IPS DF 19.7 (cell line): ENCODE measurements around the gene NPR3.

ENCODE experiments used
- DNase-seq: peaks from one replicate; pipeline ENCODE4 v3.0.0-alpha.2; 2013; ENCODE audit warnings: low read depth, low spot score

Gene NPR3

DNA sequence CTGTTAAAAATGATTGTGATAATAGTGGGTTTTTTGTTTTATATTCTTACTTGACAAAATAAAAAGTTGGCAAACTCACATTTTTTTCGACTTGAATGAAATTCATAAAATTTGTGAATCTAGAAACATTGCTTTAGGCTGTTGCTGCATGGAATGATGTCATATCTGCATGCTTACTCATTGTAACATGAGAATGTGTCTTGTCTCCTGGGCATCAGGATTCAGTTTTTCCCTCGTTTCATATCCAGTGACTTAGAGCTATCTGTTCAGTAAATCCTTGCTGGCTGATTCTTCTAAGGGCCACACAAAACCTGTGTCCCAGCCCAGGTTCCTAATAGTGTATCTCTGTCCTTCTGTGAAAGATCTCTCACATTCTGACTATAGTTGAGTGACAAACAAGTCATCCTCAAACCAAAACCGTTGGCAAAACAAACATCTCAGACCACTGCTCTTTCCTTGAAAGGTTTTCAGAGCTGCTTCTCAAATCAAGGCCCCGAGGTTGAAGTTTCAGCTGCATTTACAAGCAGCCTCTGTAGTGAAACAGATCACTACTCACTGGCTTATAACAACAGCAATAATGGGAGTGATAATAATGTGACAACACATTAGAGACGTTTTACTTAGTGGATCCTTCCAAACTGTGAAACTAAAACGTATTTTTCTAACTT, 95.0 kb downstream of the NPR3 start:
- DNase-seq, result no peak

DNA sequence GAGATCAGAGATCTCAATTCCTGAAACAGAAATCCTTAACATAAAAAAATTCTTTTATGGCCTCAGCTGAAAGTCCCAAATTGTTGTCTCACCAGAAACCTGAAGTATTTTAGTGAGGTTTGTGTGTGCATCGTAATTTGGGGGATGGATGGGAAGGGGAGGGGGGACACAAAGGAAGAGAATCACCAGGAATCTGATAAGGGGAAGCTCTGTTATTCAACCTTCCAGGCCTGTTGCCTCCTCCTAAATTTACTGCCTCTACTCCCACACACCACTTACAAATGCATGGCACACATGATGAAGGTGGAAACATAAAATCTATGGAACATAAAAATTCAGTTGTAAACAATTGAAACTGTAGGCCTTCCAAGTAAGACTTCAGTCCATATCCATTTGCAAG, 97.7 kb downstream of the NPR3 start:
- DNase-seq, result no peak

DNA sequence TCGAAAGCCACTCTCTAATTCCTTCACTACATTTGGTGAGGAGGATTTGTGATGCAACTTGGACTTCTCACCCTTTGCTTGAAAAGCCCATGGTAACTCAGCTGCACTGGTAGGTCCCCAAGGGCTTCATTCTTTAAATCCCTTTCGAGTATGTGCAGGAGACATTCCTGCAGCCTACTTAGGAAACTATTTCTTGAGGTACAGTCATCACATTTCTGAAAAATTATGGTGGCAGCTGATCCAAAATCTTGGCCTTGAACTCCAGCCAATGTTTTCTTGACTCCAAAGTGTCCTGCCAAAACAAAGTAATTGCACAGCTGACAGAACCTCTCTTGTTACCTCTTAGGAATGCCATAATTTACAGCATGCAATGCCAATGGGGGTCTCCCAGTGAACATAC, 99.7 kb downstream of the NPR3 start:
- no peak for DNase-seq

DNA sequence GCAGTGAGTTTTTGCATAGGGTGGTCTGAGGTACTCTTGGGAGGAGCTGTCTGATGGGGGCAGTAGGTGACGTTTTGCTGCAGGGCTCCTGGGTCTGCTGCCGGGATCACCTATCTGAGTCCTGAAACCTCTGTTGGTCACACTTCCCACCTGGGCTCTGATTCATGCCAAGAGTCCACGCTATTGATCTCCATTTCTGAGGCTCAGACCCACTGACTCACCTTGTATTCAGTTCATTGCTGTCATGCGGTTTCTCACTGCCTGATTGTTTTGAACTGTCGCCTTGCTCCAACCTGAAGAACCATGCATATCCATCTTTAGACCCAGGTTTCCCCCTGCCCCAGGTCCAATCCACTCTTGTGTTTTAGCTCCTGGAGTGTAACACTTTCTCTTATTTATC, 101.3 kb downstream of the NPR3 start:
- no peak for DNase-seq

DNA sequence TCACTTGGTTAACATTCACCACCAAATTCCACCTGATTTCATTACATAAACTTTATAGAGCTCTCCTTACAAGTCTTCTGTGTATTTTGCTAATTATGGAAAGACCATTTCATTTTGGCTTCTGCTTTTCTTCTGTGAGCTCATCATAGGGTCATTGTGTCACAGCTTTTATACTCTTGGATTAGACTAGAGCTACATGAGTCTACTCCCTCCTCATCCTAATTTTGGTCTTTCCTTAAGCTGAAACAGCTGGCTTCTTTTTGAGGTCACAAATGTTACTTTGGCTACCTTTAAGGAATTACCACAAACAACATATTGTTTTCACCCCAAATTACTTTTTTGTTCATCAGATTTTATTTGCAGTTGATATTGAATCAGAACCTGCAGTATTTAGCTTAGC, 103.0 kb downstream of the NPR3 start:
- no peak for DNase-seq

DNA sequence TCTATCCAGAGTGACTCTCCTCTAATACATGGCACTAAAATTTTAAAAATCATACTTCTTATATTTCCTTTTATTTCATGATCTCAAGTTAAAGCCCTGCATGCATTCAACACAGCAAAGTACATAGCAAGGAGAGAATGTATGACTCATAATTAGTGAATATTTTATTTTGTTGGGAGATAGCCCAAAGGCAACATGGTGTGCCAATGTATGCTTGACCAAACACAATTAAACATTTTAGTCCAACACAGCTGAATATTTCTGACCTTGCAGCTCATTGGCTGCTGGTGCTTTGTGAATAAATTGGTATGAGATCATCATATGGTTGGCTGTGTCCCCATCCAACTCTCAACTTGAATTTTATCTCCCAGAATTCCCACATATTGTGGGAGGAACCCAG, 103.5 kb downstream of the NPR3 start:
- no peak for DNase-seq

DNA sequence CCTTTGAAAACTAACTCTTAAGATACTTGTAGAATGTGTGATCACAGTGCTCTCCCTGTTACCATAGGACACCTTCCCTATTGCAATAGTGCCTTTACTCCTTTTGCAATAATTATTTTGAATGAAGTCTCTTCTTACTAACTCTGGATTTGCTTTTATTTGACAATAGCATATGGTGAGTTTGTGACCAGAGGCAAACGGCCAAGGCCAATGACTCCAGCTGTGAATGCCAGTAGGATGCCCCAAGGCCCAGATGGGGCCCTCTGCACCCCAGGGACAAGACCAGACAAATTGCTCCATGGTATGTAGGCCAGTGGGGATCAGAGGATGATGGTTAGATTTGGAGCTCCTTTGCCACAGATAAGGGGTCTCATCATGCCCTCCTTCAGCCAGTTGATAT, 116.9 kb downstream of the NPR3 start:
- no peak for DNase-seq

DNA sequence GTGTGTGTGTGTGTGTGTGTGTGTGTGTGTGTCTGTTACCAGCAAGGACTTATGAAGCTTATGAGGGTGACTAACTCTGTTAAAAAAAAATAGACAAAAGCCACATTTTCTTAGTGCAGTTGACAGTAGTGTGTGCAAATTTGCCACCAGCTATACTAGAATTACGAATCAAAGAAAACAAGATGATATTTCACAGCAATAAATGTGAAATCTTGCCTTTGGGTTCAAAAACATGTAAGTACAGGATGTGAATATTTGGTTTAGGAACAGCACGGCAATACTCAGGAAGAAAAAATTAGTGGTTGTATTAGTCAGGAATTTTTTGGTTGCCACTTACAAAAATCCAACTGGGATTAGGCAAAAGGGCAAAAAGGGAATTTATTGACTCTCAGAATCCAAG, 117.4 kb downstream of the NPR3 start:
- no peak for DNase-seq

DNA sequence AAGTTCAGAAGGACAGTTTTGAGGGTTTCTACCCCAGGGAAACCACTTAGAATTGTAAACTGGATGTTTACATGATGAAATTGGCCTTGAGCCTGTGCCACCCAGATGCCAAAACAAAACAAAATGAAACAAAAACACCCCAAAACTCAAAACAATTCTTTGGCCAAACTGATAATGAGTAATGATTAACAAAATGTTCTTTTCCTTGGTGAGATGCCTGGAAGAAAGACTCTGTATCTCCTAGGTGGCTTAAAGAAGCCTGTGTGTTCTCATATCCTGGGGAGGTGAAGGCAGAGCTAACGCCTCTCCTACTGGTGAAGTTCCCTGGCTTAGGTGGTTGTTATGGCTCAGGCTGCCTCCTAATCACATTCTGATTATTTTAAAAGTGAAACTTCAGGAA, 120.5 kb downstream of the NPR3 start:
- no peak for DNase-seq

DNA sequence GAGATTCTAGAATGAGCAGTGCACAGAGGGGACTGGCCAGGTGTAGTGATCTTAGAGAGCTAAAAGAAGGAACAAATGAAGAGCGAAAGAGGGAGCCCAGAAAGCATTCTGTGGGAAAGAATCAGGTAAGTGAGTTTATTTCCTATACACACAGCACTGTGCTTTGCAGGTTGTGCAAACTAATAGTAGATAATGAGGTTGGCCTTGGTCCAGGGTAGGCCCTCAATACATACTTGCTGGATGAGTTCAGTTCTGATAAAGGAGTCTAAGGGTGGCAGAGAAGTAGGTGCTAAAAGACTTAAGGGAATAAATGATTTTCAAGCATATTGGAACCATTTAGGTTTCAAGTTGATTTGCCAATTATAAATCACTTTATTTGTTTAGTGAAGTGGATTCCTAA, 122.0 kb downstream of the NPR3 start:
- DNase-seq, result no peak

DNA sequence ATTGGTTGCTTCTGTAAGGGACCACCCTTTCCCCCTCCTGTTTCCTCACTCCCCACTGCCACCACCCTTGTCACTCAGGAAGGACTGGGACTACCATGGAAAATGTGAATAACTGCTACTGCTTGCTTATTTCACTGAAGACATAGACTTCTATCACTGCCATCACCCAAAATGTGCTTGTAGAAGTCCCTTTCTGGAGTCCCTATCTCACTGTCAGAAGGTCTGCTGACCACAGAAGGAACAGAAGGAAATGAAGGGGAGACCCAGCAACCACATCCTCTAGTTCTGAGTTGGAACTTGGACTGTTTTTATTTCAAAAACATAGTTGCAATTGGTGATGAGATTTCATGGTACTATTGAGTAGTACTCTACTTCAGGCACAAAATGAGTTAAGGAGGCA, 122.5 kb downstream of the NPR3 start:
- no peak for DNase-seq

DNA sequence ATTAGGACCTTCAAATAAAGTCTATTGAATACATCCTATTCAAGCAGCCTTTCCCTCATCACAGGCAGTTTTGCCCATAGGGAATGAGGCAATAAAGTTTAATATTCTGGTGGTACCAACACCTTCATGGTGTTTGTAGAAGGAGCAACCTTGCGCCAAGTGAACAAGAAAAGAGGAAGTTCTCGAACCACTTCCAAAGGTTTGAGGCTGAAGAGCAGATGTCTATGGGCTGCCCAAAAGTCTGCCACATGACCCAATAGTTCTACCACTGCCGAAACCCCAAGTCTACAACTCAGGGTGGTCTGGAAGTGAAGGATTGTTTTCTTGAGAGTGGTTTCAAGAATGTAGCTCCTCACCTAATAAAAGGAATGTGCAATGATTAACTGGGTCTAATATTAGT, 123.1 kb downstream of the NPR3 start:
- DNase-seq, result no peak

DNA sequence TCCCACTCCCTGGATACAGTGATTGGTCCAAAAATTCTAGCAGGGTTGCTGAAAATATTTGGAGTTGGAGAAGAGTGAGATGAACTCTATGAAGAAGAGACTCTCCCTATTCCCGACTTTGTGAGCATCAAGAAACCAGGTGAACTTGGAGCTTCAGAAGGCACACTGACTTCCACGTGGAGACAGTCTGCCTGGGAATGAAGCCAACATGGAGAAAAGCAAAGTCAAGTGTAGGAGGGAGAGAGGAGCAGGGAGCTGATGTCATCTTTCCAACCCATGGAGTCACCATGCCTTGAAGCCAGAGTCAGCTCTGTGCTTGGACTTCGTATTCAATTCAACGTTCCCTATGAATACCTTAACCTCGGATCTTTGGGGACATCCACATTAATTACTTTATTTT, 125.1 kb downstream of the NPR3 start:
- no peak for DNase-seq

DNA sequence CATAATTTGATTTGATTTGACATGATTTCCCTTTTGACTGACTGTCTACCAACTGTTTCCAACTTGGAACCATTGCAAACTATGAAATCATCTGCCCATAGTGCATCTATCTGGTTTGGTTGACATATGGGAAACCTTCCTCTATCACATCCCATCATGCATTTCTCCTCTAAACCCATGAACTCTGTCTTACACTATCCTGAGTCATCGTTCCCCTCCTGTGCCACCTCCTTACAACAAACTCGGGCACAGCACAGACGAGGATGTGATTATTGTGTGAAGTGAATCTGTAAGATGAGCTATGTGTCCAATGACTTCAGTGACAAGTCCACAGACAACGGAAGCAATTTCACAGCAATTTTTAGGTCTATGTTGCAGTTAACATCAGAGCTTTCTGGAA, 126.1 kb downstream of the NPR3 start:
- DNase-seq, result no peak

DNA sequence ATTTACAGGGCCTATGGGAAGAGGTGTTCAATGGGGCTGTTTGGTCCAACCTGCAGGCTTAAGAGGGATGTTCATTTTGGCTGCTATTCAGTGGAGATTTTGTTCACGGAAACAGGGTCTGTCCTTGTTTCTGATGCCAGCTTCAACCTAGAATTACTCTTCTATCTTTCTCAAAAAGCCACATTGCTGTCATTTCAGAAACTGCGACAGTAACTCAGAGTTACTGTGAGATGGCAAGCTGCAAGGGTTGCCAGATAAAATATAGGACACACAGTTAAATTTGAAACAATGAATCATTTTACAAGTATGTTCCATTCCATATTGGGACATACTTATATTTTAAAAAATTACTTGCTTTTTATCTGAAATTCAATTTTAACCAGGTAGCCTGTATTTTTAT, 128.0 kb downstream of the NPR3 start:
- DNase-seq, result no peak

DNA sequence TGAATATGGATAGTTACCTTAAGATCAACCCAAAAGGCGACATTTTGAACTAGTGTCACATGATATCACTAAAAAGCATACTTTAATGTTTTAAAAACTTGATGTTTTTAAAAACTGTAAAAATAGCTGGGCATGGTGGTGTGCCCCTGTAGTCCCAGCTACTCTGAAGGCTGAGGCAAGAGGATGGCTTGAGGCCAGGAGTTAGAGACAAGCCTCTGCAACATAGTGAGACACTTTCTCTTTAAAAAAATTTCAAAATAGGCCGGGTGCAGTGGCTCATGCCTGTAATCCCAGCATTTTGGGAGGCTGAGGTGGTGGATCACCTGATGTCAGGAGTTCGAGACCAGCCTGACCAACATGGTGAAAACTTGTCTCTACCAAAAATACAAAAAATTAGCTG, 129.5 kb downstream of the NPR3 start:
- DNase-seq, result no peak
